Body of pancreas (tissue), 4 donors: ENCODE data around the gene TMEM233. TPM values are rescaled to one million over a fixed set of nuclear protein-coding genes. Genes with fewer than 3 reads are reported as not detected.
"Not testable (repeated sequence)": the region's sequence is repeated elsewhere in the genome, so short reads cannot be mapped to it uniquely, and the experiment has no call there.

Experiments used
- ATAC-seq: fragments of 150-250 bp; one replicate; pipeline ENCODE4 v1.9.1; 2016
- DNase-seq, 4 donors: peaks; one replicate each; pipeline ENCODE4 v3.0.0-alpha.2; 2019
- H3K27ac ChIP-seq, 4 donors: fragments of 200-600 bp; sonication (generic); 1 replicate in 3 of 4; 2 replicates in 1 of 4; pipeline versions ENCODE4 v1.5.1 to v1.6.1; 2016 to 2019; ENCODE audit warnings: mild to moderate bottlenecking in 1 of 4, mixed read lengths in 1 of 4, moderate library complexity in 1 of 4
- H3K27me3 ChIP-seq, 2 donors: fragments of 200-600 bp; sonication (generic); one replicate each; pipeline ENCODE4 v1.6.0; 2016; ENCODE audit warnings: mild to moderate bottlenecking in 1 of 2
- H3K36me3 ChIP-seq, 2 donors: fragments of 200-600 bp; sonication (generic); replicated peaks in 1 of 2; 2 replicates each; pipeline ENCODE4 v1.5.1; 2016; ENCODE audit warnings: low read depth in 2 of 2; ENCODE audit not compliant: insufficient read depth in 1 of 2
- H3K4me1 ChIP-seq: fragments of 200-600 bp; sonication (generic); one replicate; pipeline ENCODE4 v1.6.0; 2016
- H3K4me3 ChIP-seq, 2 donors: fragments of 200-600 bp; sonication (generic); 1 replicate in 1 of 2; 2 replicates in 1 of 2; pipeline ENCODE4 v1.5.1; 2016 to 2019
- H3K9me3 ChIP-seq, 3 donors: fragments of 200-600 bp; sonication (generic); 1 replicate in 2 of 3; 2 replicates in 1 of 3; pipeline ENCODE4 v1.5.1; 2016
- CTCF ChIP-seq, 7 experiments: fragments of 450-650 bp in 4 of 7; fragments of 200-600 bp in 3 of 7; sonication (generic) in 3 of 7; IDR thresholded peaks; one replicate each; pipeline ENCODE4 v1.5.1; 2016 to 2019; ENCODE audit warnings: antibody characterized with exemption in 7 of 7
- POLR2A ChIP-seq, 3 donors: fragments of 450-650 bp; IDR thresholded peaks; one replicate each; pipeline ENCODE4 v1.6.1; 2016; ENCODE audit warnings: antibody characterized with exemption in 3 of 3, mild to moderate bottlenecking in 2 of 3
- WGBS, 2 donors: methylation state at CpG; one replicate each; pipeline ENCODE4 v1.1.5; 2017; 5-methylcytosine and 5-hydroxymethylcytosine counted together
- intact Hi-C: fragments of 100-400 bp; cut with DNase I; formaldehyde crosslinking; loops from one replicate; pipeline ENCODE4 v1.15.1; 2023
- total RNA-seq, 2 donors: library from RNA; depleted of rRNA; stranded (reverse); fragments of >200 nt; gene quantifications; one replicate each; pipeline ENCODE4 v1.1.0, GENCODE V29; 2016

Gene TMEM233
- total RNA-seq, 2 donors from 2014 or later, result under 0.01 TPM; not detected in 1

GRCh38 chr12:119645535-119646059 is 52.0 kb downstream of the TMEM233 start:
- ATAC-seq (no peak), DNase-seq (no peak)
- 63 to 74% methylated on average over 4 to 7 of the region's 7 CpGs for WGBS, 2 donors
- Histone ChIP-seq H3K9me3 (no peaks in the 10 kb centered on the region), H3K27me3 (no peaks in the 10 kb centered on the region), H3K4me1 (no peaks in the 10 kb centered on the region), H3K4me3 (no peak overlapping the region), H3K36me3 (no peaks in the 10 kb centered on the region), H3K27ac (no peak overlapping the region)
- intact Hi-C loops, result no loop called here
- TF ChIP-seq POLR2A (IDR thresholded peaks at IDR 0.05) (no peak), CTCF (IDR thresholded peaks at IDR 0.05) (no peak)

- H3K9me3 ChIP-seq, result no peaks in the 10 kb centered on the region
- intact Hi-C loops, result no loop called here
- H3K36me3 ChIP-seq, result no peaks in the 10 kb centered on the region
- H3K27ac ChIP-seq, result no peak overlapping the region
- 57 to 59% methylated on average over 4 of the region's 4 CpGs for WGBS, 2 donors
- no peak for ATAC-seq
- no peak overlapping the region for H3K4me3 ChIP-seq
- no peaks in the 10 kb centered on the region for H3K27me3 ChIP-seq
- H3K4me1 ChIP-seq, result no peaks in the 10 kb centered on the region
- TF ChIP-seq POLR2A (IDR thresholded peaks at IDR 0.05), result no peak
- peak in 6 of 7 experiments; percentile 39 to 61 (median 46) for TF ChIP-seq CTCF (IDR thresholded peaks at IDR 0.05)
- no peak for DNase-seq
Measured at GRCh38 chr12:119649202-119649808, 55.7 kb downstream of the TMEM233 start.

GRCh38 chr12:119652665-119653064 is 59.1 kb downstream of the TMEM233 start:
- DNase-seq, result no peak
- H3K4me1 ChIP-seq, result no peaks in the 10 kb centered on the region

GRCh38 chr12:119657001-119657400 is 63.4 kb downstream of the TMEM233 start:
- intact Hi-C loops, H3K4me1 ChIP-seq, ATAC-seq, H3K27ac ChIP-seq, H3K27me3 ChIP-seq, DNase-seq, H3K36me3 ChIP-seq, H3K4me3 ChIP-seq, H3K9me3 ChIP-seq: not testable (repeated sequence)
- WGBS, 2 donors, result 77 to 86% methylated on average over 2 of the region's 2 CpGs

More at GRCh38 chr12:119652665-119653064, 59.1 kb downstream of the TMEM233 start:
- Histone ChIP-seq H3K27me3 (no peaks in the 10 kb centered on the region), H3K36me3 (no peaks in the 10 kb centered on the region), H3K27ac (no peak overlapping the region), H3K9me3 (no peaks in the 10 kb centered on the region), H3K4me3 (no peak overlapping the region)
- ATAC-seq, result no peak
- intact Hi-C loops, result no loop called here
- TF ChIP-seq POLR2A (IDR thresholded peaks at IDR 0.05) (no peak), CTCF (IDR thresholded peaks at IDR 0.05) (no peak)
- 63 to 64% methylated on average over 3 of the region's 3 CpGs for WGBS, 2 donors

GRCh38 chr12:119658166-119658565 is 64.6 kb downstream of the TMEM233 start:
- ATAC-seq, H3K27ac ChIP-seq, H3K27me3 ChIP-seq, H3K36me3 ChIP-seq, intact Hi-C loops, H3K4me3 ChIP-seq, H3K9me3 ChIP-seq, H3K4me1 ChIP-seq, DNase-seq: not testable (repeated sequence)
- peak in 1 of 7 experiments; percentile 1 for TF ChIP-seq CTCF (IDR thresholded peaks at IDR 0.05)
- 90 to 94% methylated on average over 5 to 6 of the region's 6 CpGs for WGBS, 2 donors
